H9 (cell line): ENCODE data around the gene RAB11FIP4. TPM values are rescaled to one million over a fixed set of nuclear protein-coding genes. Genes with fewer than 3 reads are reported as not detected.

Experiments
- DNase-seq: peaks from one replicate; pipeline ENCODE4 v3.0.0-alpha.2; 2017
- H2AFZ ChIP-seq: one replicate; pipeline ENCODE4 v1.6.1; 2013; ENCODE audit warnings: mild to moderate bottlenecking, low read length, control low read depth, moderate library complexity
- H2AK5ac ChIP-seq: 2 replicates; pipeline ENCODE4 v1.6.1; 2013; ENCODE audit warnings: low read length, control low read depth, mixed read lengths; ENCODE audit not compliant: insufficient read length
- H2BK120ac ChIP-seq: one replicate; pipeline ENCODE4 v1.6.1; 2013; ENCODE audit warnings: low read depth, mild to moderate bottlenecking, low read length, control low read depth, inconsistent platforms; ENCODE audit not compliant: poor library complexity, severe bottlenecking
- H2BK12ac ChIP-seq: 2 replicates; pipeline ENCODE4 v1.6.1; 2013; ENCODE audit warnings: low read length, control low read depth, mixed read lengths, low read depth; ENCODE audit not compliant: insufficient read length
- H2BK15ac ChIP-seq: 2 replicates; pipeline ENCODE4 v1.6.1; 2013; ENCODE audit warnings: low read depth, low read length, control low read depth
- H2BK20ac ChIP-seq: one replicate; pipeline ENCODE4 v1.6.1; 2013; ENCODE audit warnings: low read depth, mild to moderate bottlenecking, low read length, control low read depth, inconsistent platforms; ENCODE audit not compliant: poor library complexity, severe bottlenecking
- H2BK5ac ChIP-seq: 2 replicates; pipeline ENCODE4 v1.6.1; 2013; ENCODE audit warnings: low read length, control low read depth, mixed read lengths; ENCODE audit not compliant: insufficient read length
- H3K14ac ChIP-seq: 2 replicates; pipeline ENCODE4 v1.6.1; 2013; ENCODE audit warnings: low read length, control low read depth; ENCODE audit not compliant: insufficient read depth
- H3K18ac ChIP-seq: 2 replicates; pipeline ENCODE4 v1.6.1; 2013; ENCODE audit warnings: low read depth, mild to moderate bottlenecking, mixed read lengths, low read length, control low read depth; ENCODE audit not compliant: insufficient read length
- H3K23ac ChIP-seq: 2 replicates; pipeline ENCODE4 v1.6.1; 2013; ENCODE audit warnings: low read length, control low read depth, mixed read lengths, low read depth; ENCODE audit not compliant: insufficient read length
- H3K23me2 ChIP-seq: 2 replicates; pipeline ENCODE4 v1.6.1; 2013; ENCODE audit warnings: low read depth, mild to moderate bottlenecking, mixed read lengths, low read length, control low read depth; ENCODE audit not compliant: insufficient read length, poor library complexity, severe bottlenecking
- H3K27ac ChIP-seq: 2 replicates; pipeline ENCODE4 v1.5.1; 2013; ENCODE audit warnings: low read length, control low read depth, mixed read lengths, low read depth; ENCODE audit not compliant: insufficient read length
- H3K27me3 ChIP-seq: 2 replicates; pipeline ENCODE4 v1.6.1; 2013; ENCODE audit warnings: low read length, control low read depth, inconsistent platforms; ENCODE audit not compliant: insufficient read depth
- H3K4ac ChIP-seq: 2 replicates; pipeline ENCODE4 v1.6.1; 2013; ENCODE audit warnings: low read depth, mild to moderate bottlenecking, control low read depth, inconsistent platforms, low read length, moderate library complexity
- H3K4me1 ChIP-seq: 2 replicates; pipeline ENCODE4 v1.6.1; 2013; ENCODE audit warnings: low read length, control low read depth, inconsistent platforms; ENCODE audit not compliant: insufficient read depth
- H3K4me2 ChIP-seq: 2 replicates; pipeline ENCODE4 v1.6.1; 2013; ENCODE audit warnings: low read length, control low read depth, mixed read lengths; ENCODE audit not compliant: insufficient read length, insufficient read depth
- H3K56ac ChIP-seq: 2 replicates; pipeline ENCODE4 v1.6.1; 2013; ENCODE audit warnings: low read depth, mild to moderate bottlenecking, mixed read lengths, low read length, control low read depth; ENCODE audit not compliant: insufficient read length
- H3K79me1 ChIP-seq: 2 replicates; pipeline ENCODE4 v1.6.1; 2013; ENCODE audit warnings: low read depth, mild to moderate bottlenecking, moderate library complexity, low read length, control low read depth, inconsistent platforms; ENCODE audit not compliant: insufficient read depth, poor library complexity, severe bottlenecking
- H3K79me2 ChIP-seq: 2 replicates; pipeline ENCODE4 v1.6.1; 2013; ENCODE audit warnings: low read length, control low read depth, inconsistent platforms; ENCODE audit not compliant: insufficient read depth
- H3K9ac ChIP-seq: 2 replicates; pipeline ENCODE4 v1.6.1; 2013; ENCODE audit warnings: low read length, control low read depth, mixed read lengths; ENCODE audit not compliant: insufficient read length; ENCODE audit errors: extremely low read depth
- H3K9me3 ChIP-seq: one replicate; pipeline ENCODE4 v1.6.1; 2013; ENCODE audit warnings: low read depth, low read length, inconsistent platforms; ENCODE audit not compliant: control insufficient read depth
- H3T11ph ChIP-seq: one replicate; pipeline ENCODE4 v1.6.1; 2013; ENCODE audit warnings: mild to moderate bottlenecking, low read length, control low read depth, inconsistent platforms
- H4K20me1 ChIP-seq: one replicate; pipeline ENCODE4 v1.6.1; 2013; ENCODE audit not compliant: control insufficient read depth, insufficient read length, insufficient read depth
- H4K5ac ChIP-seq: 2 replicates; pipeline ENCODE4 v1.6.1; 2013; ENCODE audit warnings: low read depth, mild to moderate bottlenecking, mixed read lengths, low read length, control low read depth; ENCODE audit not compliant: insufficient read length
- H4K8ac ChIP-seq: replicated peaks from 2 replicates; pipeline ENCODE4 v1.6.1; 2013; ENCODE audit warnings: low read length, control low read depth, mixed read lengths, low read depth; ENCODE audit not compliant: insufficient read length
- H4K91ac ChIP-seq: 2 replicates; pipeline ENCODE4 v1.6.1; 2013; ENCODE audit warnings: low read depth, mild to moderate bottlenecking, moderate library complexity, mixed read lengths, low read length, control low read depth; ENCODE audit not compliant: insufficient read length
- H3K27ac Mint-ChIP-seq, 3 experiments: 2 replicates in 2 of 3; 3 replicates in 1 of 3; pipeline ENCODE4 v1.8.0; 2020 to 2021; ENCODE audit warnings: mixed read lengths in 3 of 3, mild to moderate bottlenecking in 1 of 3, moderate library complexity in 1 of 3
- H3K27me3 Mint-ChIP-seq: 2 replicates; pipeline ENCODE4 v1.8.0; 2021; ENCODE audit warnings: low read depth, mild to moderate bottlenecking, moderate library complexity, mixed read lengths
- H3K36me3 Mint-ChIP-seq, 3 experiments: 2 replicates in 2 of 3; 3 replicates in 1 of 3; pipeline ENCODE4 v1.8.0; 2020 to 2021; ENCODE audit warnings: low read depth in 3 of 3, mixed read lengths in 3 of 3; ENCODE audit not compliant: insufficient read depth in 1 of 3
- H3K4me1 Mint-ChIP-seq, 2 experiments: 2 replicates each; pipeline ENCODE4 v1.8.0; 2020; ENCODE audit warnings: mixed read lengths in 2 of 2
- H3K4me3 Mint-ChIP-seq, 2 experiments: 2 replicates in 1 of 2; 3 replicates in 1 of 2; pipeline ENCODE4 v1.8.0; 2020 to 2021; ENCODE audit warnings: mild to moderate bottlenecking in 2 of 2, mixed read lengths in 2 of 2, moderate library complexity in 1 of 2
- H3K9me3 Mint-ChIP-seq, 2 experiments: 2 replicates in 1 of 2; 3 replicates in 1 of 2; pipeline ENCODE4 v1.8.0; 2020; ENCODE audit warnings: mild to moderate bottlenecking in 2 of 2, mixed read lengths in 2 of 2, moderate library complexity in 1 of 2
- CTCF ChIP-seq: fragments of 200-600 bp; sonication (generic); conservative IDR thresholded peaks from 3 replicates; pipeline ENCODE4 v1.8.0; 2021; ENCODE audit warnings: antibody characterized with exemption, mild to moderate bottlenecking
- WGBS: extraction: QIAGEN DNeasy Blood & Tissue Kit; methylation state at CpG from one replicate; pipeline ENCODE4 v1.1.7; 2013; ENCODE audit warnings: missing lambda C conversion rate, low lambda C conversion rate, mixed read lengths; ENCODE audit not compliant: insufficient read length; ENCODE audit errors: extremely low coverage; 5-methylcytosine and 5-hydroxymethylcytosine counted together
- total RNA-seq: library from RNA; stranded (reverse); gene quantifications from 2 replicates; pipeline ENCODE4 v1.2.1, GENCODE V29; 2021

Gene RAB11FIP4
- total RNA-seq, 1 experiment from 2014 or later: 25.7 TPM

- Histone ChIP-seq H3K79me1 (no peaks in the 10 kb centered on the region), H3K27me3 (no peaks in the 10 kb centered on the region), H4K5ac (no peak overlapping the region), H4K8ac (no peak overlapping the region), H3K56ac (no peak overlapping the region), H3T11ph (no peak overlapping the region), H2AFZ (no peak overlapping the region), H3K4me1 (peaks cover 5% of the 10 kb centered on the region; the same call in 1 of the 2 replicates), H3K4me2 (no peak overlapping the region), H3K9me3 (no peaks in the 10 kb centered on the region), H3K27ac (no peak overlapping the region), H2BK120ac (no peak overlapping the region), H3K79me2 (no peaks in the 10 kb centered on the region), H2BK20ac (no peak overlapping the region), H2BK5ac (no peak overlapping the region), H3K18ac (no peak overlapping the region), H3K23ac (no peak overlapping the region), H3K14ac (no peak overlapping the region), H3K23me2 (no peaks in the 10 kb centered on the region), H4K20me1 (no peaks in the 10 kb centered on the region), H3K9ac (no peak overlapping the region), H4K91ac (no peak overlapping the region), H2BK15ac (no peak overlapping the region), H3K4ac (no peak overlapping the region), H2BK12ac (no peak overlapping the region), H2AK5ac (no peak overlapping the region)
- no peaks in the 10 kb centered on the region; a peak in 2 of 5 replicates for H3K9me3 Mint-ChIP-seq
- H3K4me3 Mint-ChIP-seq: no peak overlapping the region; a peak in 1 of 5 replicates
- peaks cover 6% of the 10 kb centered on the region for H3K27me3 Mint-ChIP-seq
- DNase-seq: no peak
- peaks cover 13 to 25% of the 10 kb centered on the region in 2 experiments for H3K4me1 Mint-ChIP-seq
- H3K27ac Mint-ChIP-seq: 0 out of 7 replicates have a peak overlapping the region, but pooled peaks of 2 of the 3 experiments have one; percentile 15
- no CpG with 5 or more reads among the region's 21 CpGs for WGBS
- H3K36me3 Mint-ChIP-seq: peaks cover 0 to 5% (median 0%) of the 10 kb centered on the region in 3 experiments; a peak in 3 of 7 replicates
- no peak for TF ChIP-seq CTCF
These were observed 42.6 kb downstream of the RAB11FIP4 start for GRCh38 chr17:31433811-31434726.
